Stimulated activated CD4-positive, alpha-beta T cell treated with anti-CD3 and anti-CD28 coated beads, TNF-alpha, amount 100 ng/mL, for 24 hours (primary cell): Measurements from ENCODE around the gene AP1M1.
A peak's percentile ranks its signal among the peaks of the same experiment; 100 is the strongest.

Source experiments
- DNase-seq, 3 experiments: peaks; one replicate each; pipeline ENCODE4 v3.0.0-alpha.2; 2020; ENCODE audit warnings: low read depth in 3 of 3

Gene AP1M1

DNA sequence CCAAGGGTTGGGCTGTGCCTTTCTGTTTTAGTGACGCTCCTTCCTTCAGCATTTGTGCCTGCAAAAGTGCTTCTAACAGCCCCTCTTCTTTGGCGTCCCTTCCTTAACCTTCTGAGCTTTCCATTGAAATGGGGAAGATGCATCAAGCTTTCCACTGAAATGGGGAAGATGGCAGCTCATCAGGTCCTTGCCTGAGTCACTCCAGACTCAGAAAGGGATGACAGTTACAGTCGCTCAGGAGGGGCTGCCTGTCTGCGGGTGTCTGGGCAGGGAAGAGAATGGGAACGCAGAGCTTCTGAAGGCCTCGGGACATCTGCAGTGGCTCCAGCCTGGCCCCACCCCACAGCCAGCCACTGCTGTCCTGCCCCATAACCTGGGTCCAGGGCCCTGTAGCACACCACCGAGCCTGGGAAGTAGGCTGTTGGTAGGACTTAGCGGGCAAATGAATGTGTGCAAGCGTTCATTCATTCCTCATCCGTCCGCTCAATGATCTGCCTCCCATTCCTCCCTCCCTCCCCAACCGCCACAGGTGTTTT, 9.8 kb downstream of the AP1M1 start:
- DNase-seq: no peak

DNA sequence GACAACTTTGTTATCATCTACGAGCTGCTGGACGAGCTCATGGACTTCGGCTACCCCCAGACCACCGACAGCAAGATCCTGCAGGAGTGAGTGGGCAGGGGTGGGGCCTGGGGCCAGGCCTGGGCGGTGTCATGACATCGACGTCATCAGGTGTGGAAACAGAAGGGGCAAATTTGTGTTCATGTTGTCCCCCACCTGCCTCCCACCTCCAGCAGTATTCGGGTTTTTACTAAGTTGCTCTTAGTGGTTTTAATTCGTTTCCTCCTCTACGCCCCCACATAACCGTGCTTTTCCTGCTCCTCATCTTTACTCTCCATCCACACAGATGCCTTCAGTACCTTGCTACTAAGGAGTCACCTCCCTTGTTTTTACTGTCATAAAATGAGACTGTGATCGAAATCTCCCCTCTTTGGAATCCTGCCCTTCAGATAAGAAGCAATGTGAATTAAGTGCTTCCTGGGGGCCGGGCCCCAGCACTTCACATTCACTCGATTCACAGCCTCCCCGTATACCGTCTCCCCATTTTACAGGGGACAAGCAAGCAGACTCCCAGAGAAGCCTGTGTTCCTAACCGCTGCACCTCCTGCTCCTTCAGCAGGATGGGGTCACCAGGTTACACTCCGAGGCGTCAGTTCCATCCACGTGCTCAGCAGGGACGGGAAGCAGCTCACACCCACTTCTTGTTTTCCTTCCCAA, 10.5 kb downstream of the AP1M1 start:
- DNase-seq: peak in 1 of 3 experiments; percentile 38

DNA sequence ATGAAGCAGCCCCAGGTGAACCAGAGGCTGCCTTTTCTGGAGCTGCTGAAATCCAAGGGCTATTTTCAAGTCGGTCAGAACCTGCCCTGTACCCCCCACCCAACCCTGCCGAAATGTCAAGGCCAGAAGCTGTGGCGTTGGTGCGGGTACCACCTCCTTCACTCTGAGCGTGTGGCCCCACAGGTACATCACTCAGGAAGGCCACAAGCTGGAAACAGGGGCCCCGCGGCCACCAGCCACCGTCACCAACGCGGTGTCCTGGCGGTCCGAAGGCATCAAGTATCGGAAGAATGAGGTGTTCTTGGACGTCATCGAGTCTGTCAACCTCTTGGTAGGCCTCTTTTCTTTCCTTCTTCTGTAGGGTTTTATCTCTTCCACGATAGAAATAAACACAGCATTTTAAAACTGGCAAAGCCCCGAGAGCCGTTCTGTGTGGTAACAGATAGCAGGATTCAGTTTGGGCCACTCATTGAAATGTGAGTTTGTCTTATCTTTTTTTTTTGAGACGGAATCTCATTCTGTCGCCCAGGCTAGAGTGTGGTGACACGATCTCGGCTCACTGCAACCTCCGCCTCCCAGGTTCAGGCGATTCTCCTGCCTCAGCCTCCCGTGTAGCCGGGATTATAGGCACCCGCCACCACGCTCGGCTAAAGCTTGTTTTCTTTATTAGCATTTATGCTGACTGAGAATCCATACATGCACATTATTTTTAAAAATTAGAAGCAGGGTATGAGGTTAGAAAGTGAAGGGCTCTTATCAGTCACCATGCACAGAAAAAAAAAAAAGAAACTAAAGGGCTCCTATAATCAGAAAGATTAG, 11.3 kb downstream of the AP1M1 start:
- DNase-seq: no peak

DNA sequence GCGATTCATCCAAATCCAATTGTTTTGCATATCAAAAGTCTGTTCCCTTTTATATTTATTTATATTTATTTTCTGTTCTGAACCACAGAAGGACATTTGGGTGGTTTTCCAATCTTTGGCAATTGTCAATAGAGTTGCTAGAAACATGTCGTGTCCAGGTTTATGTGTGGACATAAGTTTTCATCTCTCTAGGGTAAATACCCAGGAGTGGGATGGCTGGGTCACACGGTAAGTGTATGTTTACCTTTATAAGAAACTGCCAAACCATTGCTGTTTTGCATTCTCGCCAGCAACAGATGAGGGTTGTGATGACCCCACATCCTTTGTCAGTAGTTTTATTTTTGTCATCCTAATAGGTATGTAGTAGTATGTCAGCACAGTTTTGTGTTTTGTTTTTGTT, 12.5 kb downstream of the AP1M1 start:
- no peak for DNase-seq

DNA sequence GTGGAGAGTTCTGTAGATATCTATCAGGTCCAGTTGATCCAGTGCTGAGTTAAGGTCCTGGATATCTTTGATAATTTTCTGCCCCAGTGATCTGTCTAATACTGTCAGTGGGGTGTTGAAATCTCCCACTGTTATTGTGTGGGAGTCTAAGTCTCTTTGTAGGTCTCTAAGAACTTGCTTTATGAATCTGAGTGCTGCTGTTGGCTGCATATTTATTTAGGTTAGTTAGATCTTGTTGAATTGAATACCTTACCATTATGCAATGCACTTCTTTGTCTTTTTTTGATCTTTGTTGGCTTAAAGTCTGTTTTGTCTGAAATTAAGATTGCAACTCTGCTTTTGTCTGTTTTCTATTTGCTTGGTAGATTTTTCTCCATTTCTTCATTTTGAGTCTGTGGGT, 15.4 kb downstream of the AP1M1 start:
- DNase-seq: no peak

DNA sequence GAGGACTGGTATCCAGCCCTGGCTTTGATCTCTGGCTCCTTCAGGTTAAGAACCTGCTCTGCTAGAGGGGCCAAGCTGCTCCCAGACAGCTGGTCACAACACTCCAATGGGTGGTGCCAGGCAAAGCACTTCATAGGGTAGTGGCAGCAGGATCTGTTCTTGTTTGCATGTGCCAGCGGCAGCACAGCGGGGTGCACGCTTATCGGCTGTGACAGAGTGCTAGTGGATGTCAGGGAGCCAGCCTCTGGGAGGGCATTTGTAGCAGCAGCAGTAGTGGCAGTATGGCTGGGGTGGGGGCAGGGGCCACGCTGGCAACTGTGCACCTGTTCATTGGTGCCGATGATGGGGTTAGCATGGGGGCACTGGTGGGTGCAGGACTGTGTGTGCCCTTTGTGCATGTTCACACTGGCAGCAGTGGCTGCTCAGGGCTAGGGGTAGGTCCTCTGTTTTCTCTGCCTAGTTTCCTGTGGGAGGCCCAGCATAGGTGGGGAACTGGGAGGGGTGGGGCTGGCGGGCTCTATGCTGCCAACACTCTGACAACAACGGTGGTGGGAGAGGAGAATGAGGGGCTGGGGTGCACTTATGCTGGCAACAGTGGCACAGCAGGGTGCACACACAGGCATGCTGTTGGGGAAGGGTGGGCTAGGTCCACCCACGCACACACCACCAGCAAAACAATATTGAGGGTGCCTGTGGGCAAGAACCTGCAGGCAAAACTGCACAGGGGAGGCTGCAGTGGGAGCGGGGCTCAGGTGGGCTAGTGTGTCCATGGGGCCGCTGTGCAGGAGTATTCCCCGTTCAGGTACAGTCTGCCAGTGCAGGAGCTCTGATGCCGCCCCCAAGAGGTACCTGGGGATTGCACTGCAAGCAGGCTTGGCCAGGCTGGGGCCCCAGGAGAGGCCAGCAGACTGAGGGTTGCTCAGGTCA, 19.3 kb downstream of the AP1M1 start:
- DNase-seq: no peak

DNA sequence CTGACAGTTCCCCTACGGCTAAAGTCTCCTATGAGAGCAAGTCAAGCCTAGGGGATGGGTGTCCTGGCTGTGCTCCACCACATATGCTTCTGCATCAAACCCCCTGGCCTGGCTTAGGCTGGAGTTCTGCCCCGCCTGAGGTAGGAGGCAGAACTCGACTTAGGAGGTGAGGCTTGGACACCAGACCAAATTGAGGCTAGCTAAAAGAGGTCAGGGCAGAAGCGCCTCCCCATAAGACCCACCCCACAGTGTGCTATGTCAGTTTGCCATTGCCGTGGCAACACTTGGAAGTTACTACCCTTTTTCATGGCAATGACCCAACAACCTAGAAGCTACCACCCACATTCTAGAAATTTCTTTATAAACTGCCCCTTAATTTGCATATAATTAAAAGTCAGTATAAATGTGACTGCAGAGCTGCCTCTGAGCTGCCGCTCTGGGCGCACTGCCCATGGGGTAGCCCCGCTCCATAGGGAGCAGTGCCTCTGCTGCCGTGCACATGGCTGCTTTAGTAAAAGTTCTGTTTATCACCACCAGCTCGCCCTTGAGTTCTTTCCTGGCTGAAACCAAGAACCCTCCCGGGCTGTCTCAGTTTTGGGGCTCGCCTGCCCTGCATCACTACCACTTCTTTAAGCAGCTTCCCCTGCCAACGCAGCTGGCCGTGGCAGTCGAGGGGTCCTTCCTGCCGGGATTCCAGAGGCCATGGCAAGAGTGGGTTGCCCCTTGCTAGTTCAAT, 20.2 kb downstream of the AP1M1 start:
- DNase-seq: no peak

DNA sequence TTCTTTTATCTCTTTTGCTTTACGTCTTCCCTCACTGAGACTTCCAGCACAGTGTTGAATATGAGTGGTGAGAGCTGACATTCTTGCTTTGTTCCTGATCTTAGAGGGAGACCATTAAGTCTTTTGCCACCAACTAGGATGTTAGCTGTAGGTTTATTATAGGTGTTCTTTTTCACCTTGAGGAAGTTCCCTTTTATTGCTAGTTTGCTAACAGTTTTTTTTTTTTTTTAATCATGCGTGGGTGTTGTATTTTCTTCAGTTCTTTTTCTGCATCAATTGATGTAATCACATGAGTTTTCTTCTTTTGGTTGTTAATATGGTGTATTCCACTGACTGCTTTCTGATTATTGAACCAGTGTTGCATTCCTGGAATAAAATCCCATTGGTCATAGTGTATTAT, 21.1 kb downstream of the AP1M1 start:
- DNase-seq: no peak

DNA sequence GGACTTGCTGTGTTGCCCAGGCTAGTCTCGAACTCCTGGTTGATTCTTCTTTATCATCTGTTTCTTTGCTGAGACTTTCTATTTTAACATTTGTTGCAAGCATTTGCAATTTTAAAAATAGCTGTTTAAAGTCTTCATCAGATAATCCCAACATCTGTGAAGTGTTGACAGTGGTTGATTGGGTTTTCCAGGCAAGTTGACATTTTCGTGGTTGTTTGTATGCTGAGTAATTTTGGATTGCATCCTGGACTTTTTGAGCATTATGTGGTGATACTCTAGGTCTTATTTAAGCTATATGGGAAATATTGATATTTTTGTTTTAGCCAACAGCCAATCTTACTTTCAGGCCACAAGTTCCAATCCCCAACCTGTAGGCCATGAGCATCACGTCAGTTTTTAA, 25.1 kb downstream of the AP1M1 start:
- DNase-seq: no peak

DNA sequence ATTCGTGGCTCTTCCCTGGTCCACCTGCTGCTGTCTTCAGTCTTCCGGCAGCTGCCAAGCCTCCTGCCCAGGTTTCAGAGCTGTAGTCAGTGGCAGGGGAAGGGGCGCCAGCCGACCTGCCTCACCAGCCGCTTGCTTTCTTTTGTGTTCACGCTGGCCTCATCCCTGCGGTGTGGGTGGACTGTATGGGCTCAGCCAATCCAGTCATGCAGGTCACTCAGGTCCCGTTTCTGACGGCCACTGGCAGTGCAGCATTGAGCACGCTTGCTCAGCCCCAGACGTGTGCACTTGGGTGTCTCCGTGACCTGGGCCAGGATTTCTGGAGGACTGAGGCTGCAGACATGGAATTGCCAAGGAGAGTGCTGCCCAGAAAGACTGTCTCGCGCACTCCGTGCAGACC, 26.0 kb downstream of the AP1M1 start:
- DNase-seq: no peak

DNA sequence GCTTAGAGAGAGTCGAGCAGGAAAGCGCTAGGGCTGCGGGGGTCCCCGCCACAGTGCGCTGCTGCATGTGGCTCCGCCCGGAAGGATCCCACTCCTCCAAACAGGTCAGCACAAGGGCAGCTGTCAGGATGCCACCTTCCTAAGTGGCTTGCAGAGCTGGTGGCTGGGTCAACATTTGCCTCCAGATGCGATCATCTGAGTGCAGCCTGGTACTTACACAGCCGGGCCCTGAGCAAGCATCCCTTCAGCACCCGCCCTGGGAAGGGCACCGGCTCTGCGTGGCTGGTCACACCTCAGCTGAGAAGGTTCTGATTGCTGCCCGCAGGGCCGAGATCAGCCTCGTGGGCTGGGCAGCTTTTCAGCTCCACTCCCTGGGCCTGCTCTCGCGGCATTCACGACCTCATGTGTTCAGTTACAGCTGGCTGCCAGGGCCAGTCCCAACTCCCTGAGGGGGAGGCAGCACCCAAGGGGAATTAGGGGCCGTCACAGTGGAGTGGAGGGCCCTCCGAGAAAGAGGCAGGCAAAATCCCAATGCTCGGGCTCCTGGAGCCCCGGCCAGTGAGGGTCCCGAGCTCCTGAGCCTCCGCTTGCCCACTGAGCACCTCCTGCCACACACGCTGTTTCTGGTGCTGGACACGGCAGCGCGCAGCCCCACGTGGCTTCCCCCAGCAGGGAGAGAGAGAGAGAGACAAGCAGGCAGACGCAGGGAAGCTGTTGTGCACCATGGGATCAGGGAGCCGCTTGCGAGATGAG, 26.8 kb downstream of the AP1M1 start:
- DNase-seq: no peak

DNA sequence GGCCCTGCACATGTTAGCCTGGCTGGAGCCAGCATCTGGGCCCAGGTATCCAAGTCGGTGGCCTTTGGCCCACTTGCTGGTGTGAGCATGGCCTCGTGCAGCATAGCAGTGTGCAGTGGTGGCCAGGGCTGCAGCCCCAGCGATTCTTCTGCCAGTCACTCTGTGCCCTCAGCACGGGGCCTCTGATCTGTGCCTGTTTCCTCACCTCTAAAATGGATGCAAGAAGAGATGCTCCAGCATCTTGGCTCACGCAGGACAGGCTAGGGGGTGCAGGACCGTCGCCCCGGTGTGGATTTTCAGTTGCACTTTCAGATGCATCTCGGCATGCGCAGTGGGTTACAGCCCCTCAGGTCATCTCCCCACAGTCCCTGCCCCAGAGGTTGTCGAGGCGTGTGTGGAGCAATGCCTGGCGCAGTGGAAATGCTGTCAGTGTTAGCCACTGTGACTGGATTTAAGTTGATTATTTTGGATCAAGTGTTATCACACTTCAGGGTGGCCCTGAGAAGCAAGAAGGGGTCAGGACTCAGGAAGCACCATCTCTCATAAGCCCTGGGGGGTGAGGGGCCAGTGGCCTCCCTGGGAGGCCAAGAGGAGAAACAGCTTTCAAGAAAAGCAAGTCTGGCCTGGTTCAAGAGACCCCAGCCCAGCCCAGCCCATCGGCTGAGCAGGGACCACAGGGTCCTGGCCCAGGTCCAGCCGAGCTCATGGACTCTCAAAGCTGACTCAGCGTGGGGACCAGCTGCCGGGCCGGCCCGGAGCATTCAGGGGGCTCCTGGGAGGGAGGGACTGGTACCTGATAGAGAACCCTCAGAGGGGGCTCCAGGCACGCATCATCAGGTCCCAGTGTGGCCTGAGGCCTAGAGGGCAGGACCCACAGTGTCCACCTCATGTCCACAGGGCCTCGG, 27.8 kb downstream of the AP1M1 start:
- no peak for DNase-seq

DNA sequence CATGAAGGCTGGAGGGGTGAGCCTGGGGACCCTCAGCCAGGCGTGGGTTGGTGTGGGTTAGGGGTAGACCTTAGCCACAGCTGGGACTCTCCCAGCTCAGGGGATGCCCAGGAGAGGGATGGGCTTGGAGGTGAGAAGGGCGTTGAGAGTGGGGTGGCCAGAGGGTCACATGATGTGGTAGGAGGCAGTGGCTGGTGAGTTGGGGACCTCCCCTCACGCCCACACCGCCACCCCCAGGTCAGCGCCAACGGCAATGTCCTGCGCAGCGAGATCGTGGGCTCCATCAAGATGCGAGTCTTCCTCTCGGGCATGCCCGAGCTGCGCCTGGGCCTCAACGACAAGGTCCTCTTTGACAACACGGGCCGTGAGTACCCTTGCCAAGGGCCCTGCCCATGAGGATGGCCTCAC, 28.5 kb downstream of the AP1M1 start:
- no peak for DNase-seq

DNA sequence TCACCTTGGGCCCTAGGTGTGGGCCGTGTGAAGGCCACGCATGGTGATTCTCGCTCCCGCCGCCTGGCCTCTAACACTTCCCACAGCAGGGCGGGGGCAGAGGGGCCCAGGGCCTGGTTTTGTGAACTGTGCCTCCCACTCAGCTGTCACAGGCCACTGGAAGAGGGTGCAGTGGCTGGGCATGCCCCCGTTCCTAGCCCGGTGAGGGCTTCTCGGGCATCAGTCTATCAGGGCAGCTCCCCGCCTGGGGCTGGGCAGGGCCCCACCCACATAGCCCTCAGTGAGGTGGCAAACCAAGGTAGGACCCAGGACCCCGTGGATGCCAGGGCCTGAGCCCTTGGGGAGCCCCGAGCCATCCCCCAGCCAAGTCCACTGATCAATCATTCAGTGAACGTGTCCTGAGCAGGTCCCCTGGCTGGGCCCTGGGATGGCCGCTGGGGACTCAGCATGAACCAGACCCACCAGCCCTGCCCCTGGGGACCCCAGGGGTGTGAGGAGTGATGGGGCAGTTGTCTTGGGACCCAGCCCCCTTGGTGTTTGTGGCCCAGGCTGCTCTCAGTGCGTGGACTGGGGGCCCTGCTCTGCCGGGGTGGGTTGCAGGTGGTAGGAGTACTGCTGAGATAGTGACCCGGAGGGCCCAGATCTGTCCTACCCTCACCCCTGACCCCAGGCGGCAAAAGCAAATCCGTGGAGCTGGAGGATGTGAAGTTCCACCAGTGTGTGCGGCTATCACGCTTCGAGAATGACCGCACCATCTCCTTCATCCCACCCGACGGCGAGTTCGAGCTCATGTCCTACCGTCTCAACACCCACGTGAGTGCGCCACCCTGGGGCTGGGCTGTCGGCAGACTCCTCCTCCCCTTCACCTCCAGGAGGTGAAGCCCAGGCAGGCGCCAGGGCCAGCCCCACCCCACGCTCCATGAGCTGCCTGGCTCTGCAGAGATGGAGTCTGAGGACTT, 29.4 kb downstream of the AP1M1 start:
- DNase-seq: no peak

DNA sequence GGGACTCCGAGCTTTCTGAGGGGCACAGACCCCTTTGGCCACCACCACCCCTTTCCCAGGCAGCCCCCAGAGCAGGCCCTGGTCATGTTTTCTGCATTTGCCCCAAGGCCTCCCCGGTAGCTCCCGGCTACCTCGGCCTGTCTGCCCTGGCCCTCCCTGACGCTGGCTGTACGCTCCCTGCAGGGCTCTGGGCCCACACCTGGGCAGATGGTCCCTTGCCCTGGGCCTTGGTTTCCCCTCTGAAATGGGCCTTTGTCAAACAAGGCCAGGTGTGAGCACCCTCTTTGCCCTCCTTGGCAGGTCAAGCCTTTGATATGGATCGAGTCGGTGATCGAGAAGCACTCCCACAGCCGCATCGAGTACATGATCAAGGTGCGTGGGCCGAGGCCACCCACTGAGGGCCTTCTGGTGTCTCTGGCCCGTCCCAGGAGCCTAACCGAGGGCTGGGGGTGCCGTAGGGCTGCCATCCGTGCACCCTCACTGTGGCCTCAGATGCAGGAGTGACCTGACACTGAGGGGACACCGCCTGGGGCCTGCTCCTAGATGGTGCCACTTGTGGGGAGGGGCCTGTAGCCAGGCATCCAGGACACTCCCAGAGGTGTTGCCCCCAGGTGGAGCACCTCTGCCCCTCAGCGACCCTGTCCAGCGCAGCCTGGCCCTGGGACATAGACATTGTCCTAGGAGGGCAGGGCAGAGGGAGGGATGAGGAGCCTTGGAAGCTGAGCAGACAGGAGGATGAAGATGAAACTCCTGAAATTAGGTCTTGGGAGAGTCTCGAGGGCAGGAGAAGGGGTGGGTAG, 30.3 kb downstream of the AP1M1 start:
- DNase-seq: no peak

DNA sequence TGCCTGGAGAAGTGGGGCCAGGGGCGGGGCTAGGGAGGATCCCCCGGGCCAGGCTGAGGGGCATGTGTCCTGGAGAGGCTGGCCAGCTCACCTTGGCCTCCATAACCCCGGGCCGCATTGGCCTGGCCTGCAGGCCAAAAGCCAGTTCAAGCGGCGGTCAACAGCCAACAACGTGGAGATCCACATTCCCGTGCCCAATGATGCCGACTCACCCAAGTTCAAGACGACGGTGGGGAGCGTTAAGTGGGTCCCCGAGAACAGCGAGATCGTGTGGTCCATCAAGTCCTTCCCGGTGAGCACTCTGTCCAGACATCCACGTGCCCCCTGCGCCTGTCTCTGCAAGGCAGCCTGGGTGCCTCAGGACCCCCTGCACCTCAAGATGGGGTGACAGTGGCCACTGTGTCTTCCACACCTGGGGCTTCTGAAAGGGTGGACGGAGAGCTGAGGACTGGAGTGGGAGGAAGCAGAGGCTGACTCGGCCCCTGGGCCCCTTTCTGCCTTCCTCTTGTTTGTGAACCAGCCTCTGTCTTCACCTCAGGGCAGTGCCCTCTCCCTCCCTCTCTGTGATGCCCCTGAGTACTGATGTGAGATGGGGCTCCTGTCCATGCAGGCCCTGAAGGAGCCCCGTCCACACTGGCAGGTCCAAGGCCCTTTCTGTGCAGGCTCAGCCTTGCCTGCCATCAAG, 31.1 kb downstream of the AP1M1 start:
- DNase-seq: no peak

DNA sequence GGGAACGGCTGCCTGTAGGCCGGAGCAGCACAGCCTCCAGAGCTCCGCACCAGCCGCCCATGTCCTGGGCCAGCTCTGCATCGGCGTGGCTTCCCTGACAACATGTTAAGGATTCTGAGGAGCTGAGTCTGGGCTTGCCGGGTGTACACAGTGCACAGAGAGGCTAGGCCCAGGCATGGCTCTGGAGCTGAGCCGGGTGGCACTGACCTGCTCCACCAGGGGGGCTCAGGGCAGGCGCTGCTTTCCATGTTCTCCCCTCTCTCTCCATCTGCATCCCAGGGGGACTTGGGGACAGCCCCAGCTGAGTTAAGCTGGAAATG, 31.6 kb downstream of the AP1M1 start:
- no peak for DNase-seq
